Adrenal gland (tissue), 12 donors: ENCODE results near the gene EMC8. TPM values are rescaled to one million over a fixed set of nuclear protein-coding genes. Genes with fewer than 3 reads are reported as not detected.

Experiments
- DNase-seq, 7 donors: peaks; one replicate each; pipeline ENCODE4 v3.0.0-alpha.2; 2019 to 2020
- H3K27ac ChIP-seq, 5 donors: fragments of 200-600 bp; sonication (generic) in 4 of 5; 1 replicate in 3 of 5; 2 replicates in 2 of 5; pipeline versions ENCODE4 v1.5.1 to v1.8.0; 2016 to 2020; ENCODE audit warnings: mild to moderate bottlenecking in 1 of 5
- H3K27me3 ChIP-seq: fragments of 200-600 bp; 2 replicates; pipeline ENCODE4 v1.8.0; 2021
- H3K36me3 ChIP-seq, 2 donors: fragments of 200-600 bp; replicated peaks in 1 of 2; 1 replicate in 1 of 2; 2 replicates in 1 of 2; pipeline versions ENCODE4 v1.5.1 to v1.8.0; 2018 to 2022
- H3K4me1 ChIP-seq, 2 donors: fragments of 200-600 bp; replicated peaks in 1 of 2; 1 replicate in 1 of 2; 2 replicates in 1 of 2; pipeline versions ENCODE4 v1.5.1 to v1.8.0; 2018 to 2021
- H3K4me3 ChIP-seq, 4 donors: fragments of 200-600 bp; sonication (generic) in 3 of 4; one replicate each; pipeline ENCODE4 v1.5.1; 2016 to 2018
- H3K9me3 ChIP-seq, 3 donors: fragments of 200-600 bp; sonication (generic) in 1 of 3; replicated peaks in 1 of 3; 1 replicate in 2 of 3; 2 replicates in 1 of 3; pipeline versions ENCODE4 v1.5.1 to v1.8.0; 2016 to 2021
- POLR2A ChIP-seq, 2 donors: fragments of 450-650 bp; IDR thresholded peaks; one replicate each; pipeline ENCODE4 v1.6.1; 2017; ENCODE audit warnings: antibody characterized with exemption in 2 of 2, mild to moderate bottlenecking in 2 of 2, moderate library complexity in 1 of 2
- WGBS, 4 donors: extraction: QIAGEN DNeasy Blood & Tissue Kit in 2 of 4; methylation state at CpG; one replicate each; pipeline versions ENCODE4 v1.1.5 to v1.1.7; 2013 to 2017; 5-methylcytosine and 5-hydroxymethylcytosine counted together
- intact Hi-C, 2 donors: fragments of 100-400 bp; cut with DNase I; formaldehyde crosslinking; loops; one replicate each; pipeline versions ENCODE4 v1.14.1 to v1.15.0; 2022 to 2023
- polyA plus RNA-seq, 3 donors: library from polyadenylated mRNA; stranded (reverse); fragments of 200-250 nt in 2 of 3; fragments of 350-450 nt in 1 of 3; fragmentation: Illumina TruSeq in 1 of 3; extraction: RNeasy Lipid Tissue Mini Kit (QIAGEN cat#74804) in 1 of 3; gene quantifications; one replicate each; pipeline ENCODE4 v1.2.3, GENCODE V29; 2013 to 2014
- total RNA-seq, 9 donors: library from RNA; depleted of rRNA in 4 of 9; stranded (reverse); fragments of >200 nt in 4 of 9; fragments of 120-200 nt in 1 of 9; fragmentation: NEBNext Ultra II Directional in 1 of 9; extraction: Animal tissue kit (Norgen Biotek cat#: 25700) in 1 of 9; gene quantifications; one replicate each; pipeline versions ENCODE4 v1.1.0 to v1.2.4, GENCODE V29; 2013 to 2023
- TF ChIP-seq, protein P1 (sequence below), 6 experiments: fragments of 450-650 bp in 4 of 6; fragments of 200-600 bp in 2 of 6; sonication (generic) in 1 of 6; IDR thresholded peaks; 1 replicate in 5 of 6; 2 replicates in 1 of 6; pipeline versions ENCODE4 v1.5.1 to v1.8.0; 2016 to 2021; ENCODE audit warnings: antibody characterized with exemption in 6 of 6, mild to moderate bottlenecking in 2 of 6, moderate library complexity in 1 of 6
- donor health status: healthy with polysubstance abuse.
- donor health status: Bipolar disorder and iron deficiency.
- donor health status: DM: yes; HTN: yes; CAD: no.
- donor health status: DM: no; HTN: no; CAD: no.
- donor health status: DM: no; HTN: no; CAD: no.
- donor health status: DM: yes; HTN: yes; CAD: no.

The EMC8 gene
- total and polyA plus RNA-seq, 12 donors: 10.7 to 53.8 (median 24.1) TPM

DNA sequence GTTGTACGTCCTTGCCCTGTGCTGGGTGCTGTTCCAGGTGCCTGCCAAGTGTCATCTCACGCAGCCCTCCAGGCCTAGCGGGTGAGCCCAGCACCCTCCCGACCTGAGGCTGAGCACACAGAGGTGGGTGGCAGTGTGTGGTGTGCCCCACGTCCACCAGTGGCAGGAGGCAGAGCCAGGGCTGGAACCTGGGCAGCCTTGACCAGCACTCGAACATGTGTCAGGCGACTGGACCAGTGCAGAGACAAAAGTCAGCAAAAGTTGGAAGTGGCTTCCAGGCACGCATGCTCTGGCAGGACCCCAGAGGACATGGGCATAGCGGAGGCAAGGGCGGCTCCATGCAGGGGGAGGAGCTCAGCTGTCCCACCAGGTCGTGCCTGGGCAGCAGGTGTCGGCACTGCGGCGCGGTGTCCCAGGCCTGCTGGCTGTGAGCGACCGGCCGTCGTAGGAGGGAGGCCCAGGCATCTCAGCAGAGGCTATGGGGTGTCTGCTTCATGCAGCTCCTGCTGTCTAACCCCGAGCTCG, 35.9 kb upstream of the EMC8 start:
- intact Hi-C loops: no loop called here
- no peaks in the 10 kb centered on the region for H3K36me3 ChIP-seq
- TF ChIP-seq POLR2A (IDR thresholded peaks at IDR 0.05): no peak
- no peaks in the 10 kb centered on the region for H3K4me1 ChIP-seq
- H3K27me3 ChIP-seq: peaks cover 22% of the 10 kb centered on the region
- DNase-seq: no peak
- 73 to 78% (median 74%) methylated on average over 16 to 21 of the region's 21 CpGs for WGBS, 4 donors
- H3K9me3 ChIP-seq: no peaks in the 10 kb centered on the region
- no peak overlapping the region for H3K27ac ChIP-seq
- no peak overlapping the region for H3K4me3 ChIP-seq

DNA sequence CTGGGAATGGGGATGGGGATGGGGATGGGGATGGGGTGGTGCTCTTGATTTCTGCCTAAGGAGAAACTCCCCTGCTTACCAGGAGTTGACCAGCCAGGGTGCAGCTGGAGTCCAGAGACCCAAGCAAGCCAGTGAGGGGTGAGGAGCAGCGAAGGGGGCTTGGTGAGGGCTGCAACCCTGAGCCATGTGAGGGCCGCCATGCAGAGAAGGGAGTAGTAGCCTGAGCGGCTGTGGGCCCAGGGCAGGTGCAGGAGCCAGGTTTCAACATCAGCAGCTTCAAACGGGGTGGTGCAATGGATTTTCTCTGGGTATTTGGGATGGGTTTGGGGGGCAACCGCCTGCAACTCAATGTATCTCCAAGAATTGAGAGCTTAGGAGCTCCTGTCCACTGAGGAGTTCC, 35.4 kb upstream of the EMC8 start:
- 83 to 93% (median 86%) methylated on average over 5 of the region's 5 CpGs for WGBS, 4 donors
- H3K36me3 ChIP-seq: no peaks in the 10 kb centered on the region
- TF ChIP-seq, protein P1, sequence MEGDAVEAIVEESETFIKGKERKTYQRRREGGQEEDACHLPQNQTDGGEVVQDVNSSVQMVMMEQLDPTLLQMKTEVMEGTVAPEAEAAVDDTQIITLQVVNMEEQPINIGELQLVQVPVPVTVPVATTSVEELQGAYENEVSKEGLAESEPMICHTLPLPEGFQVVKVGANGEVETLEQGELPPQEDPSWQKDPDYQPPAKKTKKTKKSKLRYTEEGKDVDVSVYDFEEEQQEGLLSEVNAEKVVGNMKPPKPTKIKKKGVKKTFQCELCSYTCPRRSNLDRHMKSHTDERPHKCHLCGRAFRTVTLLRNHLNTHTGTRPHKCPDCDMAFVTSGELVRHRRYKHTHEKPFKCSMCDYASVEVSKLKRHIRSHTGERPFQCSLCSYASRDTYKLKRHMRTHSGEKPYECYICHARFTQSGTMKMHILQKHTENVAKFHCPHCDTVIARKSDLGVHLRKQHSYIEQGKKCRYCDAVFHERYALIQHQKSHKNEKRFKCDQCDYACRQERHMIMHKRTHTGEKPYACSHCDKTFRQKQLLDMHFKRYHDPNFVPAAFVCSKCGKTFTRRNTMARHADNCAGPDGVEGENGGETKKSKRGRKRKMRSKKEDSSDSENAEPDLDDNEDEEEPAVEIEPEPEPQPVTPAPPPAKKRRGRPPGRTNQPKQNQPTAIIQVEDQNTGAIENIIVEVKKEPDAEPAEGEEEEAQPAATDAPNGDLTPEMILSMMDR (IDR thresholded peaks at IDR 0.05): no peak
- no peak for TF ChIP-seq POLR2A (IDR thresholded peaks at IDR 0.05)
- H3K27me3 ChIP-seq: peaks cover 19% of the 10 kb centered on the region
- H3K4me1 ChIP-seq: no peaks in the 10 kb centered on the region
- intact Hi-C loops: no loop called here
- no peak overlapping the region for H3K4me3 ChIP-seq
- H3K9me3 ChIP-seq: no peaks in the 10 kb centered on the region
- no peak for DNase-seq
- H3K27ac ChIP-seq: no peak overlapping the region

DNA sequence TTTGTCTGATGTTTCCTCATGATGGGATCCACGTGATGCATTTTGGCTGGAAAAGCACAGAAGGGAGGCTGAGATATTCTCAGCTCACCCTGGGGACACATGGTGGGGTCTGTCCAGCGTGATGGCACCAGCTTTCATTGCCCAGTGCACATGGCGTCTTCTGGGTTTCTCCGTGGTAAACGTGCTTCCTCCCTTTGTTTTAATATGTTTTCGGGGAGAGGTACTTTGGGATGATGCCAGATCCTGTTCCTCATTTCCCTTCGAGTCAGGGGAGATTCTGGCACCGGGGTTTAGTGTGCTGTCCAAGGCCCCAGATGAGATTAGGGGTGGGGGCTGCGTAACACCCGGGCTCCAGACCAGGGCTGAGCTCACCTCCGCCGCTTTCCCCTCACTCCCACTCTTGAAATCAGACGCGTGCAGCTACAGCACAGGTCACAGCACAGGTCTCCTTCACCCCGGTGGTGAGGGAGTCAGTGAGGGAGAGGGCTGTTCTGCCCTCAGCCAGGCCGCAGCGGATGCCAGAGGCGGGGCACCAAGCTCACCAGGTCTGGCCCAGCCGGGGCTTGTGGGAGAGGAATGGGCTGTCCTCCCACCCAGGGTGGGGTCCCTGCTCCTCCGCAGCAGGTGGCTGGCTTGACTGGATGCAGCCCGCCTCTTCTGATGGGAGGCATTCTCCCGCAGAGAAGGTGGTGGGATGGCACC, 34.0 kb upstream of the EMC8 start:
- 52 to 69% (median 62%) methylated on average over 10 to 22 of the region's 22 CpGs for WGBS, 4 donors
- TF ChIP-seq, protein P1 (IDR thresholded peaks at IDR 0.05): no peak
- no peak for TF ChIP-seq POLR2A (IDR thresholded peaks at IDR 0.05)
- Histone ChIP-seq H3K27ac (no peak overlapping the region), H3K9me3 (no peaks in the 10 kb centered on the region), H3K4me3 (no peak overlapping the region), H3K27me3 (peaks cover 18% of the 10 kb centered on the region), H3K36me3 (no peaks in the 10 kb centered on the region), H3K4me1 (no peaks in the 10 kb centered on the region)
- DNase-seq: peak in 1 of 7 donors; percentile 6
- intact Hi-C loops: no loop called here

DNA sequence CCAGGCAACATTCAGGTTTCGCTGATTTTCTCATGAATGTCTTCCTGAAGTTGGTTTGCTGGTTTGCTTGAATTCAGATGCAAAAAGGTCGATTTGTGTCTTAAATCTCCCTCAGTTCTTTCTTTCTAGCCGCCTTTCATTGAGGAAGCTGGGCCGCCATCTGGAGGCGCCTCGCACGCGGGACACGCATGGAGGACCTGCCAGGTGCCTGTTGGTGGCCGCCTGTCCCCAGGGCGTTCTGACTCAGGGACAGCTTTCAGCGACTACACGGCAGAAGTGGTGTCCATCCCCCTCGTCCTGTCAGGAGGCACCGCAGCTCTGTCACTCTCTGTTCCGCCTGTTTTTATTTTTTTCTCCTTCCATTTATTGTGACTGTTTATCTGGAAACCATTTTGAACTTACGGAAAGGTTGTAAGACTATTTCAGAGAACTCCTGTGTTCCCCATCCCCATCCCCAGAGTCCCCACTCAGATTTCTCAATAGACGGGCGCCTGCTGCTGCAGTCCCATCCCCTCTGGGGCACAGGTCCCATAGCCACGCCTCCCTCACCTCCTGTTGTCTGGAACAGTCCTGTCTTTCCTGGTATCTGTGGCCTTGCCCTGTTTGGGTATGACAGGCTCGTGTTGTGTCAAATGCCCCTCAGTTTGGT, 33.4 kb upstream of the EMC8 start:
- 75 to 83% (median 77%) methylated on average over 21 of the region's 21 CpGs for WGBS, 4 donors
- intact Hi-C loops: no loop called here
- TF ChIP-seq POLR2A (IDR thresholded peaks at IDR 0.05): no peak
- TF ChIP-seq, protein P1 (IDR thresholded peaks at IDR 0.05): no peak
- Histone ChIP-seq H3K9me3 (no peaks in the 10 kb centered on the region), H3K36me3 (no peaks in the 10 kb centered on the region), H3K27ac (no peak overlapping the region), H3K27me3 (peaks cover 16% of the 10 kb centered on the region), H3K4me3 (no peak overlapping the region), H3K4me1 (no peaks in the 10 kb centered on the region)
- DNase-seq: no peak
